ENCODE measurements around the gene CCDC127.

CCDC127 gene

GRCh38 chr5:156411-157072 lies 61.4 kb downstream of the CCDC127 start:
- no peak for DNase-seq

- no peak for DNase-seq
These were observed 62.1 kb downstream of the CCDC127 start for GRCh38 chr5:155651-156410.

- DNase-seq: no peak
These were observed 63.1 kb downstream of the CCDC127 start for GRCh38 chr5:154826-155225.

GRCh38 chr5:154236-154635 lies 63.7 kb downstream of the CCDC127 start:
- no peak for DNase-seq

- no peak for DNase-seq
These were observed 64.7 kb downstream of the CCDC127 start for GRCh38 chr5:153256-153655.

- DNase-seq: no peak
These were observed 65.9 kb downstream of the CCDC127 start for GRCh38 chr5:152077-152476.

- no peak for DNase-seq
These were observed 67.2 kb downstream of the CCDC127 start for GRCh38 chr5:150746-151145.

- no peak for DNase-seq
These were observed 68.0 kb downstream of the CCDC127 start for GRCh38 chr5:149745-150485.

- no peak for DNase-seq
These were observed 70.2 kb downstream of the CCDC127 start for GRCh38 chr5:147751-148150.

Data from activated CD4-positive, alpha-beta T cell treated with anti-CD3 and anti-CD28 coated beads, Interleukin-2, amount 50 U/mL, for 48 hours (primary cell).